Endodermal cell (in vitro differentiated cells): ENCODE data around the gene ESR2. TPM values are rescaled to one million over a fixed set of nuclear protein-coding genes. Genes with fewer than 3 reads are reported as not detected.

Experiments used
- DNase-seq: peaks from one replicate; pipeline ENCODE4 v3.0.0-alpha.2; 2017
- H3K27ac ChIP-seq: 2 replicates; pipeline ENCODE4 v1.5.1; 2013; ENCODE audit warnings: mild to moderate bottlenecking, low read depth, low read length, moderate library complexity
- H3K27me3 ChIP-seq: 2 replicates; pipeline ENCODE4 v1.6.1; 2013; ENCODE audit warnings: mild to moderate bottlenecking, low read length, moderate library complexity; ENCODE audit not compliant: insufficient read depth, control insufficient read depth, poor library complexity, severe bottlenecking
- H3K36me3 ChIP-seq: 2 replicates; pipeline ENCODE4 v1.7.0; 2013; ENCODE audit warnings: mild to moderate bottlenecking, low read length, moderate library complexity; ENCODE audit not compliant: control insufficient read depth, insufficient read depth
- H3K4me1 ChIP-seq: one replicate; pipeline ENCODE4 v1.7.0; 2013; ENCODE audit warnings: low read length; ENCODE audit not compliant: control insufficient read depth, insufficient read depth
- H3K4me3 ChIP-seq: 2 replicates; pipeline ENCODE4 v1.5.1; 2013; ENCODE audit warnings: mild to moderate bottlenecking, low read length, moderate library complexity
- H3K9ac ChIP-seq: 2 replicates; pipeline ENCODE4 v1.6.1; 2013; ENCODE audit warnings: mild to moderate bottlenecking, low read length, moderate library complexity; ENCODE audit not compliant: poor library complexity, severe bottlenecking; ENCODE audit errors: extremely low read depth
- H3K9me3 ChIP-seq: 2 replicates; pipeline ENCODE4 v1.6.1; 2013; ENCODE audit warnings: mild to moderate bottlenecking, low read length, moderate library complexity; ENCODE audit not compliant: control insufficient read depth
- H3K27ac Mint-ChIP-seq: 2 replicates; pipeline ENCODE4 v1.8.0; 2020; ENCODE audit warnings: mixed read lengths
- H3K27me3 Mint-ChIP-seq: 2 replicates; pipeline ENCODE4 v1.8.0; 2021; ENCODE audit warnings: mild to moderate bottlenecking, mixed read lengths; ENCODE audit not compliant: insufficient read depth
- H3K36me3 Mint-ChIP-seq: 2 replicates; pipeline ENCODE4 v1.8.0; 2020; ENCODE audit warnings: low read depth, mixed read lengths
- H3K4me1 Mint-ChIP-seq: 2 replicates; pipeline ENCODE4 v1.8.0; 2020; ENCODE audit warnings: mixed read lengths
- H3K4me3 Mint-ChIP-seq: 2 replicates; pipeline ENCODE4 v1.8.0; 2020; ENCODE audit warnings: mild to moderate bottlenecking, moderate library complexity, mixed read lengths
- H3K9me3 Mint-ChIP-seq: 2 replicates; pipeline ENCODE4 v1.8.0; 2020; ENCODE audit warnings: mild to moderate bottlenecking, mixed read lengths
- CTCF ChIP-seq: fragments of 200-600 bp; sonication (generic); conservative IDR thresholded peaks from 2 replicates; pipeline ENCODE4 v1.5.0; 2021; ENCODE audit warnings: antibody characterized with exemption, mild to moderate bottlenecking
- WGBS, 2 experiments: methylation state at CpG; one replicate each; pipeline versions ENCODE4 v1.1.5 to v1.1.7; 2013; ENCODE audit warnings: missing lambda C conversion rate in 2 of 2, mixed read lengths in 1 of 2; ENCODE audit not compliant: insufficient coverage in 1 of 2, insufficient read length in 1 of 2; 5-methylcytosine and 5-hydroxymethylcytosine counted together
- total RNA-seq, 2 donors: library from RNA; stranded (reverse); fragmentation: NEBNext Ultra II Directional in 1 of 2; extraction: Animal tissue kit (Norgen Biotek cat#: 25700) in 1 of 2; gene quantifications; 2 replicates in 1 of 2; 3 replicates in 1 of 2; pipeline ENCODE4 v1.2.1, GENCODE V29; 2021

Gene ESR2
- total RNA-seq, 2 donors from 2014 or later = 0.57 to 0.66 TPM

GRCh38 chr14:64337888-64338615 is 43.9 kb upstream of the ESR2 start:
- Histone ChIP-seq H3K4me3 (peak overlapping the region; percentile 89), H3K9me3 (peaks cover 23% of the 10 kb centered on the region), H3K4me1 (no peaks in the 10 kb centered on the region), H3K9ac (peak overlapping the region; percentile 70), H3K36me3 (no peaks in the 10 kb centered on the region), H3K27ac (peak overlapping the region; percentile 25), H3K27me3 (no peaks in the 10 kb centered on the region)
- peaks cover 2% of the 10 kb centered on the region for H3K36me3 Mint-ChIP-seq
- DNase-seq = peak; percentile 85
- WGBS, 2 experiments = 0 to 1% methylated on average over 14 to 46 of the region's 49 CpGs
- TF ChIP-seq CTCF = peak; percentile 9
- H3K27me3 Mint-ChIP-seq = no peaks in the 10 kb centered on the region
- peak overlapping the region; percentile 92 for H3K4me3 Mint-ChIP-seq
- H3K27ac Mint-ChIP-seq = peak overlapping the region; percentile 97
- peaks cover 13% of the 10 kb centered on the region for H3K4me1 Mint-ChIP-seq
- H3K9me3 Mint-ChIP-seq = peaks cover 17% of the 10 kb centered on the region

- no peaks in the 10 kb centered on the region for H3K36me3 Mint-ChIP-seq
- no peaks in the 10 kb centered on the region for H3K27me3 Mint-ChIP-seq
- no peak overlapping the region for H3K4me3 Mint-ChIP-seq
- DNase-seq = no peak
- no peak overlapping the region for H3K27ac Mint-ChIP-seq
- Histone ChIP-seq H3K4me1 (no peaks in the 10 kb centered on the region), H3K36me3 (no peaks in the 10 kb centered on the region), H3K9ac (no peak overlapping the region), H3K4me3 (no peak overlapping the region), H3K27me3 (no peaks in the 10 kb centered on the region), H3K9me3 (no peaks in the 10 kb centered on the region), H3K27ac (no peak overlapping the region)
- no peaks in the 10 kb centered on the region for H3K9me3 Mint-ChIP-seq
- no peaks in the 10 kb centered on the region for H3K4me1 Mint-ChIP-seq
- WGBS, 2 experiments = 93% methylated on average over 3 of the region's 3 CpGs; no CpG with 5 or more reads in 1 of the 2 experiments
- TF ChIP-seq CTCF = no peak
These were observed 35.0 kb upstream of the ESR2 start for GRCh38 chr14:64329149-64329548.

DNA sequence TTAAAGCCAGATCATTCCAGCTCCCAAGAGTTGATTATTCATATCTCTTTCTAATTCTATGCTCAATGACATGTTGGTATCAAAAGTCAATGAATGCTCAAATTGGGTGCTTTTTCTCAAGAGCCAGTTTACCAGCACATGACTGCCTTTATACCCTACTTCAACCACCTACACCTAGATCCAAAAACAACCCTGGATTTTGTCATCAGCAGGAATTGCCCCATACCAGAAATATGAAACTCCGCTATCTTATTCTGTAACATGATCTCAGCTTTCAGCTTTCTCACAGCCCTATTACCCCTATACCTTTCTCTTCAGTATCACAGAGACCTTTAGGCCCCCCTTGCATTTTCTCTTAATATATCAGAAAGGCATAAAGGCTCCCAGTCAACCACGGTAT is 32.3 kb upstream of the ESR2 start:
- H3K4me3 ChIP-seq = no peak overlapping the region
- H3K9me3 ChIP-seq = no peaks in the 10 kb centered on the region
- no peaks in the 10 kb centered on the region for H3K36me3 Mint-ChIP-seq
- H3K9me3 Mint-ChIP-seq = no peaks in the 10 kb centered on the region
- no peaks in the 10 kb centered on the region for H3K4me1 ChIP-seq
- H3K9ac ChIP-seq = no peak overlapping the region
- no peak overlapping the region for H3K27ac Mint-ChIP-seq
- no peak overlapping the region for H3K27ac ChIP-seq
- no peaks in the 10 kb centered on the region for H3K4me1 Mint-ChIP-seq
- TF ChIP-seq CTCF = no peak
- 98 to 100% methylated on average over 2 of the region's 2 CpGs for WGBS, 2 experiments
- no peaks in the 10 kb centered on the region for H3K36me3 ChIP-seq
- H3K4me3 Mint-ChIP-seq = no peak overlapping the region
- DNase-seq = no peak
- H3K27me3 Mint-ChIP-seq = no peaks in the 10 kb centered on the region
- H3K27me3 ChIP-seq = no peaks in the 10 kb centered on the region
